Left lobe of liver (tissue), 2 donors: ENCODE results near the gene CCT8L2. TPM values are rescaled to one million over a fixed set of nuclear protein-coding genes. Genes with fewer than 3 reads are reported as not detected.
"Not testable (repeated sequence)": the region's sequence is repeated elsewhere in the genome, so short reads cannot be mapped to it uniquely, and the experiment has no call there.

Experiments
- ATAC-seq: fragments of 200-7000 bp; cut with Tn5 transposase; one replicate; pipeline ENCODE4 v1.9.1; 2020; ENCODE audit warnings: mild to moderate bottlenecking, moderate library complexity
- DNase-seq: peaks from one replicate; pipeline ENCODE4 v3.0.0-alpha.2; 2020; ENCODE audit warnings: low spot score
- total RNA-seq: library from RNA; stranded (reverse); gene quantifications from one replicate; pipeline ENCODE4 v1.2.1, GENCODE V29; 2021
- donor health status: DM: no; HTN: no; CAD: no; lungs with moderate emphysema.
- donor health status: DM: no; HTN: yes; CAD: no.

CCT8L2 gene
- not detected for total RNA-seq

- DNase-seq, ATAC-seq: not testable (repeated sequence)
Measured at GRCh38 chr22:16592710-16593109, at the start of gene CCT8L2. CCT8L2 (minus strand) TSS chr22:16592810; CDS start chr22:16592550, 260 bp downstream.

GRCh38 chr22:16635442-16635841 is 42.8 kb upstream of the CCT8L2 start:
- not testable (repeated sequence) for ATAC-seq, DNase-seq

GRCh38 chr22:16634092-16634491 is 41.5 kb upstream of the CCT8L2 start:
- not testable (repeated sequence) for DNase-seq, ATAC-seq

- DNase-seq, ATAC-seq: not testable (repeated sequence)
Measured at GRCh38 chr22:16628476-16628875, 35.9 kb upstream of the CCT8L2 start.

- DNase-seq, ATAC-seq: not testable (repeated sequence)
Measured at GRCh38 chr22:16625018-16625417, 32.4 kb upstream of the CCT8L2 start.

GRCh38 chr22:16623595-16623994 is 31.0 kb upstream of the CCT8L2 start:
- DNase-seq, ATAC-seq: not testable (repeated sequence)

GRCh38 chr22:16617516-16617915 is 24.9 kb upstream of the CCT8L2 start:
- DNase-seq, ATAC-seq: not testable (repeated sequence)

- DNase-seq, ATAC-seq: not testable (repeated sequence)
Measured at GRCh38 chr22:16616390-16616938, 23.9 kb upstream of the CCT8L2 start.

- ATAC-seq: not testable (repeated sequence)
Measured at GRCh38 chr22:16615606-16616245, 23.1 kb upstream of the CCT8L2 start.

GRCh38 chr22:16609548-16610261 is 17.1 kb upstream of the CCT8L2 start:
- no peak for DNase-seq
- no peak for ATAC-seq

More at GRCh38 chr22:16615606-16616245, 23.1 kb upstream of the CCT8L2 start:
- not testable (repeated sequence) for DNase-seq

- ATAC-seq: no peak
- DNase-seq: no peak
Measured at GRCh38 chr22:16608931-16609330, 16.3 kb upstream of the CCT8L2 start.

- DNase-seq, ATAC-seq: not testable (repeated sequence)
Measured at GRCh38 chr22:16604257-16604998, 11.8 kb upstream of the CCT8L2 start.

- not testable (repeated sequence) for DNase-seq, ATAC-seq
Measured at GRCh38 chr22:16603770-16604242, 11.2 kb upstream of the CCT8L2 start.

- DNase-seq (no peak), ATAC-seq (no peak)
Measured at GRCh38 chr22:16603448-16603768, 10.8 kb upstream of the CCT8L2 start.

GRCh38 chr22:16602728-16603447 is 10.3 kb upstream of the CCT8L2 start:
- not testable (repeated sequence) for DNase-seq, ATAC-seq

- DNase-seq, ATAC-seq: not testable (repeated sequence)
Measured at GRCh38 chr22:16602224-16602727, 9.7 kb upstream of the CCT8L2 start.

GRCh38 chr22:16601437-16602223 is 9.0 kb upstream of the CCT8L2 start:
- ATAC-seq (peak; percentile 22), DNase-seq (no peak)

GRCh38 chr22:16600644-16601436 is 8.2 kb upstream of the CCT8L2 start:
- DNase-seq (peak; percentile 47), ATAC-seq (peak; percentile 56)
